Suppressor macrophage (primary cell): ENCODE measurements around the gene NPFF.
A peak's percentile ranks its signal among the peaks of the same experiment; 100 is the strongest.
"Not testable (repeated sequence)": the region's sequence is repeated elsewhere in the genome, so short reads cannot be mapped to it uniquely, and the experiment has no call there.

Experiments
- DNase-seq, 4 experiments: peaks; one replicate each; pipeline ENCODE4 v3.0.0-alpha.2; 2020 to 2022

Gene NPFF

DNA sequence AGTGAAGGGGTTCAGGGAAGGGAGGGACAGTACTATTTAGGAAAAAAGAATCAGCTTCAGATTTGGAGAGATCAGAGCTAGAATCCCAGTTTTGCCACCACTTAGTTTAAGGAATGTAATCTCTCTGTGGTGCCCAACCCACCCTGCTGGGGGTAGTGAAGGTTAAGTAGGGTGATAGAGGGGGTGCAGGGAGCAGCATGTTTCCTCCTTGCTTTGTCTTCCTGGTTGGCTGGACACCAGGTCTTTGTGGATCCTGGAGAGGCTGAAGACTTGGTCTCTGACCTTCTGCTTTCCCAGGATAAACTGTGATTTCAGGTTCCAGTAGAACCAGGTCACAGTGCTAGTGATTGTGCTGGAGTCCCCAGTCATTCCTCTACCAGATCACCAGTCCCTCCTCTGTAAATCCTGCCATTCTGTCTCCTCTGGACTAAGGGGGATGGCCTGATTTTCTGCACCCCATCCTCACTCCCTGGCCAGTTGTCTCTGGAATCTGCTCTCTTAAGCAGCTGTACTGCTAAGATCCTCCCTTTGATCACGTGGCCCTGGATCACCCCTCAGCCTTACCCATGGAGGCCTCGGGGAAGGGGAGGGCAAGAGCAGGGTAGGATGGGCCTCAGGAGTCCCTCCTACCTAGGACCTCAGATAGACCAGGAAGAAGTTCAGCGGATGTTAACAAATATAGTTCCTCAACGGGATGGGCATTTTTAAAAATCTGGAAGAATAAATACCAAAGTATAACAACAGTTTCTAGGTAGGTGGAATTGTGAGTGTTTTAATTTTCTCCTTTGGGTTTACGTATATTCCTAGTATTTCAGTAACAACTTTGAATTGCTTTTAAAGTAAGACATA lies 11.2 kb downstream of the NPFF start:
- DNase-seq, result peak; percentile 62 to 83 (median 78)

DNA sequence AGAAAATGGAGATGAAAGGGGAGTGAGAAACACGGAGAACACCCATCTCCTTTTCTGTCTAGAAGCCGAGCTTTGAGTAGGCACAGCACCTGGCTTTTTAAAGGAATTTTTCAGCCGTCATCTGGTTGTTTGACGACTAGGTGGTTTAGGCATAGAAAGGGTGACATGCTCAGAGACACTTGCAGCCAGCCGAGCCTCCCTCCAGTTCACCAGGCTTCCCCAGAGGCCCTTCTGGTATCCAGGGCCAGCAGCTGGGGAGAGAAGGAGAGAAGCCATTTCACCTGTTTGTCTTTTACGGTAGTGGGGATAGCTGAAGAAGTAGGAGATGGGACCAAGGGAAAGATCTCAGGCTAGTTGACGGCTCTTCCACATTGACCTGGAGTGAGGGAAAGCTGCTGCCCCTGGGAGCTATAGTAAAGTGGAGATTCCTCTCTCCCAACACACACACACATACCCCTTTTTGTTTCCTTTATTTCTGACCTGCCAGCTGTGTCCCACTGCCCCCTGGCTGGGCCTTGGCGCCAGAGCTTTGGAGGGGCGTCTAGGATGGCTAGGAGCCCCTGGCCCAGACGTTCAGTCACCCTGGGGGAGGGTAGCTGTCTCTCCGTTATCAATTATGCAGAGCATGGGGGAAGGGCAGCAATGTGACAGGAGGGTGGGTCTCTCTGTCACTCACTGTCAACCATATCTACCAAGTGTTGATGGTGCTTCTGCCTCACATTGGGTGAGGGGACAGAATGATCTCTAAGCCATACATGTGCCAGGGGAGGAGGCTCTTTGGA lies 13.5 kb downstream of the NPFF start:
- DNase-seq, result no peak

DNA sequence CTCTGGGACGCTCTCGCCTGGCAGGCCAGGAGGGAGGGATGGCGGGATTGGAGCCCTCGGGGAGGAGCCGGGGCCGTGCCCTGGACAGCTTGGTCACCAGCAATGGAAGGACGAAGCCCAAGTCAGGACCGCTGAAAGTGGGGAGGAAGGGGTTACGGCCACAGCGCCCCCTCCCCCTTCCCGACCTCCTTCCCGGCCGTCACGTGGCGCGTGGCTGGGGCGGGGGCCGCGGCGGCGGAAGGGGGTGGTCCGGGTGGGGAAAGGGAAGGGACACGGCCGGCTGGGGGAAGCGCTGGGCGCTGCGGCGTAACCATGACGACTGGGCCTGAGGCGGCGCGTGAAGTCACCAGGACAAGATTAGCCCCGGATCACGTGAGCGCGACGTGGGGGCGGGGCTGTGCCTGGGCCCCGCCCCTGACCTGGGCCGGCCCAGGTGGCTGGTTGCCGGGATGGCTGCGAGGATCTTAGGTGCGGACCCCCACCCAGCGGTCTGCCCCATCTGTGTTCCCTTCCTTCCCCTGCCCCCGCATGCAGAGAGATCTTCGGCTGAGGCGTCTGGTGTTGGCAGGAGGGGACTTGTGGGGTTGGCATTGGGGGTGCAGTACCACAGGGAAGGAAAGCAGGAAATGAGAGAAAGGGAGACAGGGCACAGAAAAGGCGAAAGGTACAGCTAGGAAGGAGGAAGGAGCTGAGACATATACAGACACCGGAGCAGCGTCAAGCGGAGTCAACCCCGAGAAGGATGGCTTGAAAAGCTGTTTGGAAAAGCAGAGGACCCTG lies 14.3 kb downstream of the NPFF start:
- peak; percentile 88 to 95 (median 92) for DNase-seq

DNA sequence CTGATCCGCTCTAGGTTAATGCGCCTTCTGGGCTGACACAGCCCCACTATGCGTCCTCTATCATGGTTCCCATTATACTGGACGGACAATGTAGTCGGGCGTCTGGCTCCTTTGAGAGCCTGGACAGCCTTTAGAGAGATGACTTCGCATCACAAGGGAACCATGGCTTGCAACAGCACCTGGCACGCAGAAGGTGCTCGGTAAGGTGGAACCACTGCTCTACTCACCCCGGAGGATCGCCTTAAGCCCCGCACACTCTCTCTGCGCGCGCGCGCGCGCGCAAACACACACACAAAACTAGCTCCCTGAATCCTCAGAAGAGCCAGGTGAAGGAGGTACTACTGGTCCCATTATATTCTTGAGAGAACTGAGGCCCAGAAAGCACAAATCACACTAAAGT lies 15.1 kb downstream of the NPFF start:
- DNase-seq, result no peak

DNA sequence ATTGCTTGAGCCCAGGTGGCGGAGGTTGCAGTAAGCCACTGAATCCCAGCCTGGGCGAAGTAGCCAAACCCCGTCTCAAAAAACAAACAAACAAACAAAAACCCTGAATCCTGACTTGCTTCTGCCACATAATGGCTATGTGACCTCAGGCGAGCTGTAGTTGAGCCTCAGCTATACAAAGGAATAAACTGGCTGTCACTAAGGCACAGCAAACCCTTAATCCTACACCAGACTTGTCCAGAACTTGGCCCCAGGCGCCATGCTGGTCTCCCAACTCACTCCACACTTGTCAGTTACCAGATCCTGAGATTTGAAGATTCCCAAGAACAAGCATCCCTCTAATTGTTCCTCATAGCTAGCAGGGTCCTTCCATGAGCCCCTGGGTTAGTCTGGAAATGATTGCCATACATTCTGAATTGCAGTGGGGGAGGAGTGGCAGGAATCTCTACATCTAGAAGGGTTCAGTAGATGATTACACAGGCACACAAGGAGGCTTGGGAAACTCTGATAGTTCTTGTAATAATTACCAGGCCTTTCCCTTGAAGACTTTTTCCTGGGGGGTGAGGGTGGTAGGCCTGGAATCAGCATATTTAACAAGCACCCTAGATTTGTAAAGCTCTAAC lies 17.9 kb downstream of the NPFF start:
- no peak for DNase-seq

DNA sequence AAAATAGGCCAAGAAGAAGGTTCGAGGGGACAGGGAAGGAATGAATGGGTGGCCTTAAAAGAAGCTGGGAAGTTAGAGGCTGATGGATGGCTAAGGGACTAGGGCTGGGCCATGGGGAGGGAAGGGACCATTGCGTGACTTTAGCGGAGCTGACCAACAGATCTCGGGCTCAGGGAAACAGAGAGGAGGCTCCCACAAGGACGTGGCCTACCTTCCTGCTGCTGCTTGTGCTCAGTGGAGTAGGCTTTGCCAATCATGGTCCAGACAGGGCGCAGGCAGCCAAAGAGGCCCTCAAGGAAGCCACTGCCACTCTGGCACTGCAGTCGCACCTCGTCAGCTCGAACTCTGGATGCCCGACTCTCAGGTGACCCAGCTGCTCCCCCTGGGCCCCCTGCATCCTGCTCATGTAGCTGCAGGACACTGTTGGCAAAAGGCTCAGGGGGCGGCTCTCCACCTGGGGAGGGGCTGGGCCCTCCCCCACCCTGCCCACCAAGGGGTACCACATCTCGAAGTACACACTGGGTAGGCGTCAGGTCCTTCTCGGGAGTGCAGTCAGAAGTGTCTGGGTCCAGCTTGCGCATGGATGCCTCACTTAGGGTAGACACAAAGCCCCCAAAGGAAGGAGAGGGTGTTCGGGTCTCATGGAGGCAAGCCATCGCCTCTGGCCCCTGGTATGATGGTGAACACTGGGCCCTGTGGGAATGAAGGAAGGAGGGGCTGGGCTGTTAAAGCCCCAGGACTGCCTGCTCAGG lies 20.4 kb downstream of the NPFF start:
- no peak for DNase-seq

DNA sequence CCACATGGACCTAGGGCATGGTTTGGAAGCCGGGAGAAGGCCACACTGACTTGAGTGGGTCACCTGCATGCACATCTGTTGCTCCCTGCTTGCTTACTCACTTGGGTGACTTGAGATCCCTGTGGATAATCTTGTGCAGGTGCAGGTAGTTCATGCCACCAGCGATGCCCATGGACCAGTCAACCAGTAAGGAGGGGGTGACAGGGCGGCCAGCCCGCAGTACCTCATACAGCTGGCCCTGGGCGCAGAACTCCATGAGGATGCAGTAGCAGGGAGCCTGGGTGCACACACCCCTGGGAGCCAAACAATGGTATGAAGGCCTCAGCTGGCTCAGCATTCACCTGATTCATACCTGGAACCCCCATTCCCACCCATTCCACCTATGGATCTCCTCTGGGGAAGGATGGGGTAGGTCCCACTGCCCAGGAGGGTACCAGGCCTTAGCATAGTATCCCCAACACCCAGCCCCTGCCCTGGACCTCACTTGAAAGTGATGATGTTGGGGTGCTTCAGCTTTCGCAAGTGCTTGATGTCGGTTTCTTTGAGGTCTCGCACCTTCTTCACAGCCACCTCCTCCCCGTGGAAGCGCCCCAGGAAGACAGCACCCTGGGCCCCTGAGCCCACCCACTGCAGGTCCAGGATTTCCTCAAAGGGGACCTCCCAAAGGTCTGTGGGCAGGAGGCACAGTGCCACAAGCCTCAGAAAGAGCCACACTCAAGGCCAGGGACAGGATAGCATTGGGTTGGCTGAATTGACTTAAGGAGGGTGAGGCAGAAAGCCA lies 21.1 kb downstream of the NPFF start:
- no peak for DNase-seq

DNA sequence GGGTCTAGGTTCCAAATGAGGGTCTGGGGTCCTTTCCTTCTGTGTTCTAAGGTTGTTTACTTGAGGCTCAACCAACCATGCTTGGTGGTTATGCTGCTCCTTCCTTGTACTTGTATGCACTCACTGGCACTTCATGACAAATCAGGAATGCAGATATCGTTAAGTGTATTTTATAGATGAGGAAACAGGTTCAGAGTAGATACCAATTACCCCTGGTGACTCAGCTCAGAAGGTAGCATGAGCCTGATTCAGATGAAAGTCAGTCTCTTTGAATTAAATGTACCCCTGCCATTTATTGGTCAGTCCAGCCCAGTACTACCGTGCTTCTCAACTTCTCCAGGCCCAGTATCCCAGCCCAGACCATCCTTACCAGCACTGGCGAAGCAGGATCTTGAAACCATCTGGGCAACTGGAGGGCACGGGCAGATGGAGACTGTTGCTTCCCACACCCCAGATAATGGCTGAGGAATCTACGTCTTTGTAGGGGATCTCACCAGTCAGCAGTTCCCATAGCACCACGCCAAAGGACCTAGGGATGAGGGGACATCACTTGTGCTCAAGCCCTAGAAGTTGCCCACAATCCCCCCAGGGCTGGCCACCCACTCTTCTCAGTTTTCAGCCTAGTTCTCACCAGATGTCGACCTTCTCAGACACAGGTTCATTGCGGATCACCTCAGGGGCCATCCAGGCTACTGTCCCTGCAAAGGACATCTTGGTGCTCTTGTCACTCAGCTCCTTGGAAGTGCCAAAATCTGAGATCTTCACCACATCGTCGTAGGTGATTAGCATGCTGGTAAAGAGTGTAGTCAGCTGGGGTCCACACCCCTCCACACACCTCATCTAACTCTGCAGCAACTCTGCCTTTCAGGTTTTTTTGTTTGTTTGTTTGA lies 22.4 kb downstream of the NPFF start:
- no peak for DNase-seq

DNA sequence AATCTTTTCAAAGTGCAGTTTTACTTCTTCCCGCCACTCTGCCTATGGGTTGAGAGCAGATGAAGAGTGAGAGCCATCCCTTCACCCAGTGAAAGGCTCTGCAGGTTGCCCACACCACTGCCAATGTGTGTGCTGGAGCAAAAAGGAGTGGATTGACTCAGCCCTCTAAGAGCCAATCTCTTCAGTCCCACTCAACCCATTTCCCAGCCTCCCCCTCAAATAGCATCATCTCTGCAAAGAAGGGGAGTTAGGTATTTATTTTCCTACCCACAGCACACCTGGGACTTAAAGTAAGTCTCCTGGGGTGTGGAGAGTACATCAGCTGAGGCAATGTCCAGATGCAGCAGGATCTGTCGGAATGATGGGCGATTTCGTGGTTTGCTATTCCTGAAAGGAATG lies 23.3 kb downstream of the NPFF start:
- no peak for DNase-seq

DNA sequence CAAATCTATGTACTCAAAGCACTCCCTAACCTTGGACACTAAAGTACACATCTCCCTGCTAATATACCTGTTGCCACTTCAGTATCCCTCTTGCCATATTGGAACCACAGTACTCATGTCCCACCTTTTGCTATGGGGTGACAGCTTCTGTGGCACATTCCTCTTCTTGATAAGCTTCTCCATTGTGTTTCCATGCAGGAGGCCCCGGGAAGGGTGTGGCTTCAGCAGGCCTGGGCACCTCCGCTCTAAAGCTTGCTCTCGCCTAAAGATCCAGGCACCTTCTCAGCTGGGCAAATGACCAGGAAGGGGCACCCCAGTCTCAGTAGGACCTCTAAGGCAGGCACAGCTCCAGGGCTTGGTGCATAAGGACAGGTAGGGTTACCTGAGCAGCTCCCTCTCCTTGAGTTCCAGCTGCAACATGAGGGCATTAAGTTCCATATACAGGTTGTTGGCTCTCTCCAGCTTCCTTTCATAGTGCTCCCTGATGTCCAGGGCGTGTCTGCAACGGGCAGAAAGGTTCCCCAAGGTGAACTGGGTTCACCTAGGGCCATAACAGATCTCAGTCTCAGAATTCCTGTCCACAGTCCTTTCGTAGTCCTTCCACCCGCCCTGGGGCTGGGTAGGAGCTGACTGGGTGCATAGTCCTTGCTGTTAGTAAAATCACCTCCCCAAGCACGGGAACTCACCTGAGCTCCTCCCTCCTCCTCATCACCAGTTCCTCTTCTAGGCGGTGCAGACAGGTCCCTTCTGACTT lies 23.9 kb downstream of the NPFF start:
- DNase-seq, result no peak

DNA sequence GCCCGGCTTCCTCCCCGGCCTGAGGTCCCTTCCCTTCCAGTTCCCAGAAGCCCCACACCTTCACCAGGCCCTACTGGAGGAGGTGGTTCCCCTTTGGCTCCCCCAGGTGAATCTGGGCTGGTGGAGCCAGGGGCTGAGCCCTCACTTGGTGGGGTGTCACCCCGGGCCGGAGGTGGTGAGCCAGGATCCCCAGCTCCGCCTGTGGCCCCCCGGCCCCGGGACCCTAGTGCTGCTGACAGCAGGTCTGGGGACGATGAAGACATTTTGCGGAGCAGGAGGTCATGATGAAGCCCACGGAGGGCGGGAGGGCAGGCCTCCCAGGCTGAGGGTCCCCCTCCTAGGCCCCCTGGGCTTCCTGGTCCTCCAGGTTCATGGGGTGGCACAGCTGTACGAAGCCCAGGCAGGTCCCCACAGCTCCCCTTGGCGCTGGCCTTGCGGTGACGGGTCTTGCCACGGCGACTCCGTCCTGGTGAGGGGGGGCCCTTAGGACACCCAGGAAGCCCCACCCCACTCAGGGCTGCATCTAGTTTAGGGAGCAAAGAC lies 24.6 kb downstream of the NPFF start:
- no peak for DNase-seq

DNA sequence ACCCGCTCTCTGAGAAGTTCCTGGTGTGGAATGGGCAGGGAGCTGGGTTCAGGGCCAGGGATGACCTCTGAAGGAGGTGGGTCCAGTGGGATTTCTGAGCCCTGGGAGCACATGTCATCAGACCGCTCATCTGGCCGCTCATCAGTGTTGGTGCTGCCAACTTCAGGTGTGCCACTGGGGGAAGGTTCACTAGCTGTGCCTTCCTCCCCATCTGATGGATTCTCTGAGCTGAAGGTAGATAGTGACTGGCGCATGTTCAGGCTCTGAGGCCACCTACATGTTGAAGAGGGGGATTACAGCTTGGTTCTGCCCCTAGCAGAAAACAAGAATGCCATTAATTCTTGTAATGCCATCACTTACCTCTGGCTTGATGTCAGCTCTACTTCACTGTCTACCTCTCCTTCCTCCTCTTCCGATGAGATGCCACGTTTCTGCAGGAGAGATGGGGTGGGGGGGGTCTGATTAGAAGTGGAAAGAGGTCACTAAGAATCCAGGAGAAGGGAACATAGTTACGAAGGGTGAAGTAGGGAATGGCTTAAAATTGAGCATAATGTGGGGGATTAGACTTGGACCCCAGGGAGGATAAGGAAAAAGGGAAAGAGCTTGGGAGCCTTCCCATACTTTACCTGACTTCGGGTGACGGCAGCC lies 25.2 kb downstream of the NPFF start:
- DNase-seq, result no peak

DNA sequence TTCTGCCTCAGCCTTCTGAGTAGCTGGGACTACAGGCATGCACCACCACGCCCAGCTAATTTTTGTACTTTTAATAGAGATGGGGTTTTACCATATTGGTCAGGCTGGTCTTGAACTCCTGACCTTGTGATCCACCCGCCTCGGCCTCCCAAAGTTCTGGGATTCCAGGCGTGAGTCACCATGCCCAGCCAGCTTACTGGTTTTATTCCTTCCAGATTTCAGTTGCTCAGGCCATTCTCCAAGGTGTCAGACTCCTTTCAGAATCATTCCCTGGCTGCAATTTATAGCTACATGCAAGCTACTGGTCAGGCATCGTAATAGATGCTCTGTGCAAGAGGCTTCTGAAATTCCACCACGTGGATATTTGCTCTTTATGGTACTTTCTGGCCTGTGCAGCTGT lies 25.8 kb downstream of the NPFF start:
- DNase-seq, result not testable (repeated sequence)

DNA sequence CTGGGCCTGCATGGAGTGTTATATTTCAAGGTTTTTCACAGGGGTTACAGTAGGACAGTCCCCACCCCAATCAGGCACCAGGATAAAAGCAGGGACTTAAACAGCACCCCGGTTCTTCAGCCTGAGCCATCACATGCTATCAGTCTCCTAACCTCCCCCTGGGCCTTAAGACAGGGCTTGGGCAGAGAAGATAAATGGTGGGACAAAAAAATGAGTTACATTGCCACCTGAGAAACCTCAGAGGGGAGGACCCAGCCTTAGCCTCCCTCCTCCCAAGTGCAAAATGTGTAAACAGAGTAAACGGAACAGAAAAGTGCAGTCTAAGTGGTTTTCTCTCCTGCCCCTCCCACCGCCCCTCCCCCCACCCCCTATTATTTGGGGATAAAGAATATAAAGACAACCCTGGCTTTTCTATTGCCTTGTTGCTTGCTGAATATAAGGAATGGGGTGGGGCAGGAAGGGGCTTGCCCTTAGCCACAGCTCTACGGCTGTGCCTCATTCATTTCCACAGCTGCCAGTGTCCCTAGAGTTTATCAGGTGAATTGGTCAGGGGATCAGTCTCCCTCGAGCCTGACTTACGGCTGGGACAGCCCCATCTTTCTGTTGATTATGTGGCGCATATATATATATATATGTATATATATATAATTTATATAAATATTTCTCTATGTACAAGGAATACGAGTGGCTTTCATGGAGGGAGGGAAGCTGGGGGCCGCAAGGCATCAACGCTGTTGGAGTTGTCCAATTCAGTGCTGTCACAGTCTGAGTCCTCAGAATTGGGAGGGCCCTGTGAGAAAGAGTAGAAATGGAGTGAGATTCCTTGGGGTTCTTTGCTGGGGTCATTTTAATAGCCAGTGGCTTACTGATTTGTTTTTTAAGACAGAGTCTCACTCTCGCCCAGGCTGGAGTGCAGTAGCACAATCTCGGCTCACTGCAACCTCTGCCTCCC lies 26.5 kb downstream of the NPFF start:
- no peak for DNase-seq

DNA sequence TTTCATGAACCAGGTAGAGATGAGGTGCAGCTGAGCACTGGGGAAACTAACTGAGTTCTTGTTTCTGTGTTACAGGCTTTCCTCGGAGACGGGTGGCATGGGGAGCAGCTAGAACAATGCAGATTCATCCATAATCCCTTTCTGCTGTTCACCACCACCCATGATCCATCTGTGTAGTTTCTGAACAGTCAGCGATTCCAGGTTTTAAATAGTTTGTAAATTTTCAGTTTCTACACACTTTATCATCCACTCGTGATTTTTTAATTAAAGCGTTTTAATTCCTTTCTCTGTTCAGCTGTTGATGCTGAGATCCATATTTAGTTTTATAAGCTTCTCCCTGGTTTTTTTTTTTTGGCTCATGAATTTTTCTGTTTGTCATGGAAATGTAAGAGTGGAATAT lies 28.0 kb downstream of the NPFF start:
- DNase-seq, result no peak

DNA sequence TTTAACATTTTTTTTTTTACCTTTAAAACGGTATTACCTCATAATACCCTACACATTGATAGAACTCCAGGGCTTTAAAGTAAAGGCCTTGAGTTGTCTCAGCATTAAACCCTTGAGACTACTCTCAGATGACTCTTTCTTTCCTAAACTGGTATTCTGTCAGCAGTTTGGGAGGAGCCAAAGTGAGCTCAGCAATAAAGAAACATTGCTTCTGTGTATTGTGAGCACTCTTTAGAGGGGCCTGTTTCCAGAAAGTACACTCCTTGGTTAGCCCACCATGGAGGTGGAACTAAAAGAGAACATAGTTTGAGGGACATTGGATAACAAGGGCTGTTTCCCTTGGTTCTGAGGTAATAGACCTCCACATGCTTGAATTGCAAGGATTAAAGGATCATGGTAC lies 28.4 kb downstream of the NPFF start:
- no peak for DNase-seq

DNA sequence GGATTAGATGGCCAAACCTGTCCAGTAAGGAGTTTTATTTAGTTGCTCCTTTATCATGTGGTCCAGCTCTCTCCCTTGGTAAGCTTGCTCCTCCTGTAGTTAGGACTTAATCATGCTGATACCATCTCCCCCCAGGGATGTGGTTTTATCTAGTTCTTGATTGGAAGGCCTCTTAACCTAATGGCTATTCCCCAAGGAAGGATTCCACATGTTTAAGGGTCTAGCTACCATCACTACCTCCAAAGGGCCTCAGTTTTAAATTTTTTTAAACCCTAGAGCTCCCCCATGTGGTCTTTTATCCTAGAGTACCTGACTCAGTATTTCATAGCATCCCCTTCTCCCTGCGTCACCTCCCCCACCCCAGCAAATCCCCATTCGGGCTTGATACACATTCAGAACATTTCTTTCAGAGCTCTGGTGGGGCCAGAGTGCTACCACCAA lies 30.5 kb downstream of the NPFF start:
- DNase-seq, result peak in 1 of 4 experiments; percentile 29
